ENCODE data around the gene EXOSC7. TPM values are rescaled to one million over a fixed set of nuclear protein-coding genes. Genes with fewer than 3 reads are reported as not detected.

The EXOSC7 gene
- total RNA-seq, 5 donors from 2014 or later (not counting 1 experiment from before 2014, with no cell fraction given) = 27.7 to 44.3 (median 42.0) TPM

DNA sequence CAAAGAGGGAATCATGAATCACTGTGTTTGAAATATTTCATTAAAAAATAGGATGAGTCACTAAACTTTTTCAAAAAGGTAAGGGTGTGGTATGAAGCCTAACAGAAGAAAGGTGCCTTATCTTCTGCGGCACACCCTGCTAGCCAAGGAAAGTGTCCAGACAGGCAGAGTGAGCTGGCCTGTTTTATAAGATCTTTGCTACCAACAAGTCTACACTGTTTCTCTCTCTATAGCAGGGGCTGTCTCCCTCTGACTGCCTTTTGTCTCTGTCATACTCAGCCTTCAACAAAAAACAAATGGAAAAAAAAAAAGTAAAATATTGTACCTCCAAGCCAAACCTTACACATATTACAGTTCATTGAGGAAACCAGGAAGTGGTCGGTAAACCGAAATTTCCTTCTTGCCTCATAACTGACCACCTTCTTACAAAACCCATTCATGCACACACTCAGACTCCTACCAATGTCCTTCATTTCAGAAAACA lies 9.2 kb upstream of the EXOSC7 start:
- no peaks in the 10 kb centered on the region for H3K27me3 Mint-ChIP-seq
- DNase-seq = no peak
- H3K27ac Mint-ChIP-seq = peak overlapping the region in 1 of 2 donors; percentile 3
- peaks cover 89 to 93% (median 92%) of the 10 kb centered on the region in 3 donors for H3K4me1 Mint-ChIP-seq
- CTCF ChIA-PET = no interaction called here
- no peak overlapping the region for H3K4me3 ChIP-seq (ENCODE audit: control insufficient read depth in 1 of 2, extremely low read depth in 1 of 2, low read length in 1 of 2)
- H3K36me3 ChIP-seq (ENCODE audit: control insufficient read depth in 2 of 2, extremely low read depth in 1 of 2, insufficient read depth in 1 of 2, low read length in 1 of 2) = peaks cover 0 to 2% of the 10 kb centered on the region in 2 donors
- H3K4me1 ChIP-seq (ENCODE audit: control insufficient read depth in 1 of 2, extremely low read depth in 1 of 2, insufficient read depth in 2 of 2, low read length in 2 of 2) = peaks cover 31 to 56% of the 10 kb centered on the region in 2 experiments
- no peaks in the 10 kb centered on the region for H3K27me3 ChIP-seq (replicated peaks in 1 of 2; ENCODE audit: control insufficient read depth in 2 of 2, extremely low read depth in 1 of 2, insufficient read depth in 2 of 2, low read length in 1 of 2)
- H3K9me3 Mint-ChIP-seq = no peaks in the 10 kb centered on the region
- H3K27ac ChIP-seq (ENCODE audit: low read length) = no peak overlapping the region
- no peak overlapping the region for H3K4me3 Mint-ChIP-seq
- ATAC-seq (replicated peaks in 1 of 4) = peak in 1 of 4 experiments; percentile 36
- 8% methylated on average over 2 of the region's 3 CpGs for WGBS (ENCODE audit: insufficient coverage)
- POLR2A ChIA-PET = interaction anchor here in 1 of 2 donors (0.5 kb wide), 1 partner anchor 1501 kb away, joined by 4 read pairs; no protein-coding TSS in a partner anchor
- H3K36me3 Mint-ChIP-seq = peaks cover 15% of the 10 kb centered on the region
- H3K9me3 ChIP-seq = no peaks in the 10 kb centered on the region

DNA sequence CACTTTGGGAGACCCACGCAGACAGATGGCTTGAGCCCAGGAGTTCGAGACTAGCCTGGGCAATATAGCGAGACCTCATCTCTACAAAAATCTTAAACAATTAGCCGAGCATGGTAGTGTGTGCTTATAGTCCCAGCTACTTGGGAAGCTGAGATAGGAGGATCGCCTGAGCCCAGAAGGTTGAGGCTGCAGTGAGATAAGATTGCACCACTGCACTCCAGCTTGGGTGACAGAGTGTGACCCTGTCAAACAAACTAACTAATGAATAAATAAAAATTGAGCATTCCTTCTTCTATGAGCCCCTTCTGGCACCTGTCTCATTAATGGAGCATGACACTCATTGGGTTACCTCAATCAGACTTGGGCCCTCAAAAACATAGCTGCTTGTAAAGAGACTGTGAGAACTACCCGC lies 7.6 kb upstream of the EXOSC7 start:
- Histone ChIP-seq H3K36me3 (ENCODE audit: control insufficient read depth in 2 of 2, extremely low read depth in 1 of 2, insufficient read depth in 1 of 2, low read length in 1 of 2) (peaks cover 0 to 2% of the 10 kb centered on the region in 2 donors), H3K27ac (ENCODE audit: low read length) (no peak overlapping the region), H3K27me3 (replicated peaks in 1 of 2; ENCODE audit: control insufficient read depth in 2 of 2, extremely low read depth in 1 of 2, insufficient read depth in 2 of 2, low read length in 1 of 2) (no peaks in the 10 kb centered on the region), H3K4me1 (ENCODE audit: control insufficient read depth in 1 of 2, extremely low read depth in 1 of 2, insufficient read depth in 2 of 2, low read length in 2 of 2) (peaks cover 31 to 60% of the 10 kb centered on the region in 2 experiments), H3K9me3 (no peaks in the 10 kb centered on the region), H3K4me3 (ENCODE audit: control insufficient read depth in 1 of 2, extremely low read depth in 1 of 2, low read length in 1 of 2) (no peak overlapping the region)
- POLR2A ChIA-PET = interaction anchor here in 1 of 2 donors (0.5 kb wide), 1 partner anchor 209 kb away, joined by 8 read pairs; no protein-coding TSS in a partner anchor
- WGBS (ENCODE audit: insufficient coverage) = no CpG with 5 or more reads among the region's 6 CpGs
- peak overlapping the region in 1 of 3 donors; percentile 53 for H3K4me3 Mint-ChIP-seq
- H3K9me3 Mint-ChIP-seq = no peaks in the 10 kb centered on the region
- no peak for DNase-seq
- peak overlapping the region in 1 of 2 donors; percentile 82 for H3K27ac Mint-ChIP-seq
- ATAC-seq (replicated peaks in 1 of 4) = no peak
- CTCF ChIA-PET = no interaction called here
- H3K4me1 Mint-ChIP-seq = peaks cover 80 to 86% (median 82%) of the 10 kb centered on the region in 3 donors
- H3K27me3 Mint-ChIP-seq = no peaks in the 10 kb centered on the region
- H3K36me3 Mint-ChIP-seq = peaks cover 15% of the 10 kb centered on the region

- H3K27me3 ChIP-seq (replicated peaks in 1 of 2; ENCODE audit: control insufficient read depth in 2 of 2, extremely low read depth in 1 of 2, insufficient read depth in 2 of 2, low read length in 1 of 2) = no peaks in the 10 kb centered on the region
- ATAC-seq (replicated peaks in 1 of 4) (peak; percentile 58 to 78 (median 74)), DNase-seq (peak in 2 of 35 experiments; percentile 8 to 30)
- Mint-ChIP-seq H3K27me3 (no peaks in the 10 kb centered on the region), H3K4me3 (peak overlapping the region in 1 of 3 donors; percentile 53), H3K36me3 (peaks cover 12% of the 10 kb centered on the region), H3K27ac (peak overlapping the region; percentile 51 to 82), H3K9me3 (no peaks in the 10 kb centered on the region), H3K4me1 (peaks cover 79 to 84% (median 80%) of the 10 kb centered on the region in 3 donors)
- peak overlapping the region; percentile 61 for H3K27ac ChIP-seq (ENCODE audit: low read length)
- no peaks in the 10 kb centered on the region for H3K9me3 ChIP-seq
- peak overlapping the region in 1 of 2 donors; percentile 49 for H3K4me3 ChIP-seq (ENCODE audit: control insufficient read depth in 1 of 2, extremely low read depth in 1 of 2, low read length in 1 of 2)
- 85% methylated on average over 3 of the region's 5 CpGs for WGBS (ENCODE audit: insufficient coverage)
- POLR2A ChIA-PET = interaction anchor here in 1 of 2 donors (0.5 kb wide), 1 partner anchor 209 kb away, joined by 8 read pairs; no protein-coding TSS in a partner anchor
- CTCF ChIA-PET = no interaction called here
- H3K36me3 ChIP-seq (ENCODE audit: control insufficient read depth in 2 of 2, extremely low read depth in 1 of 2, insufficient read depth in 1 of 2, low read length in 1 of 2) = peaks cover 0 to 2% of the 10 kb centered on the region in 2 donors
- peaks cover 31 to 62% of the 10 kb centered on the region in 2 experiments for H3K4me1 ChIP-seq (ENCODE audit: control insufficient read depth in 1 of 2, extremely low read depth in 1 of 2, insufficient read depth in 2 of 2, low read length in 2 of 2)
Observed at GRCh38 chr3:44969154-44969827, 6.8 kb upstream of the EXOSC7 start.

DNA sequence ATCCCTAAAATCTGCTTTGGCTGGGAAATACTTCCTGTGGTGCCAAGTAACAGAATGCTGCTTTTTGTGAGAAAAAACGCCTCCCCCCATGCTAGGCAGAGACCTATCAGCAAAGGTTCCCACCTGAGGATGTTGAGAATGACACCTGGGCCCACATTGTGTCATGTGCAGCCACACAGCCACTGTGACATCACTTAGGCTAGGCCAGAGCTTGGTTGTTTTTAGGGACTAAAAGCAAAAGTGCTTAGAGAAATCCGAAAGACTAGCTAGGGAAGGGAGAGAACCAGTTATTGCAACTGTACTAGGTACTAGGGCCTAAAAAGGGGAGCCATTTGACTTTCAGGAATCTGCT lies 6.2 kb upstream of the EXOSC7 start:
- Histone ChIP-seq H3K9me3 (no peaks in the 10 kb centered on the region), H3K4me3 (ENCODE audit: control insufficient read depth in 1 of 2, extremely low read depth in 1 of 2, low read length in 1 of 2) (peak overlapping the region in 1 of 2 donors; percentile 49), H3K27ac (ENCODE audit: low read length) (peak overlapping the region; percentile 61), H3K4me1 (ENCODE audit: control insufficient read depth in 1 of 2, extremely low read depth in 1 of 2, insufficient read depth in 2 of 2, low read length in 2 of 2) (peaks cover 36 to 67% of the 10 kb centered on the region in 2 experiments), H3K36me3 (ENCODE audit: control insufficient read depth in 2 of 2, extremely low read depth in 1 of 2, insufficient read depth in 1 of 2, low read length in 1 of 2) (peaks cover 0 to 2% of the 10 kb centered on the region in 2 donors), H3K27me3 (replicated peaks in 1 of 2; ENCODE audit: control insufficient read depth in 2 of 2, extremely low read depth in 1 of 2, insufficient read depth in 2 of 2, low read length in 1 of 2) (no peaks in the 10 kb centered on the region)
- ATAC-seq (replicated peaks in 1 of 4) (peak in 3 of 4 experiments; percentile 16 to 38 (median 24)), DNase-seq (peak in 3 of 35 experiments; percentile 3 to 26 (median 18))
- CTCF ChIA-PET = interaction anchor here in 1 of 2 donors (0.7 kb wide), 1 partner anchor 24 kb away, joined by 4 read pairs; no protein-coding TSS in a partner anchor
- POLR2A ChIA-PET = no interaction called here
- peaks cover 79 to 84% (median 80%) of the 10 kb centered on the region in 3 donors for H3K4me1 Mint-ChIP-seq
- H3K27ac Mint-ChIP-seq = peak overlapping the region; percentile 51 to 82
- WGBS (ENCODE audit: insufficient coverage) = 75% methylated on average over 1 of the region's 2 CpGs
- H3K4me3 Mint-ChIP-seq = peak overlapping the region in 1 of 3 donors; percentile 53
- peaks cover 7% of the 10 kb centered on the region for H3K36me3 Mint-ChIP-seq
- no peaks in the 10 kb centered on the region for H3K27me3 Mint-ChIP-seq
- no peaks in the 10 kb centered on the region for H3K9me3 Mint-ChIP-seq

DNA sequence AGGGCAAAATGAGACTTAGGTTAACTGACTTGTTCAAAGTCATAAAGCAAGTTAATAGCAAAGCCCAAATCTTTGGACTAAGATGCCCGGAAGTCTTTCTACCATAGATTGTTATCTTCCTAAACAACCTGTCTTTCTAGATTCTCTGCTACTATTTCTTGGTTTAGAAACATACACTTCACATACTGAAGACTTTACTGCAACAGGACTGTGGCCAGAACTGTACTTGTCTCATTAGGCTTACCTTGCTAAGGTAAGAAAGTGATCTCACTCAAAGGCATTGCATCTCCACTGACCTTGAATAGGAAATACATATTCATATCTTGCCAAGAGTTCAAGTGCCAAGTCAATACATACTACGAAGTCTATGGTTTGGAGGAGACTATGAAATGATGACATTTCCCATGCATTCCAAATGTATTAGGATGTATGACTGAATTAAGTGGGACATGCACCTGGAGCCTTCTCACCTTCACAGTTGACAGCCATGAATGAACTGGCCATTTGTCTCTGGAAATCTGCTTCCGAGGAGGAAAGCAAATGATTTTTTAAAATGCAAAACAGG lies 5.0 kb upstream of the EXOSC7 start:
- peaks cover 41 to 67% of the 10 kb centered on the region in 2 experiments for H3K4me1 ChIP-seq (ENCODE audit: control insufficient read depth in 1 of 2, extremely low read depth in 1 of 2, insufficient read depth in 2 of 2, low read length in 2 of 2)
- ATAC-seq (replicated peaks in 1 of 4) = no peak
- CTCF ChIA-PET = no interaction called here

DNA sequence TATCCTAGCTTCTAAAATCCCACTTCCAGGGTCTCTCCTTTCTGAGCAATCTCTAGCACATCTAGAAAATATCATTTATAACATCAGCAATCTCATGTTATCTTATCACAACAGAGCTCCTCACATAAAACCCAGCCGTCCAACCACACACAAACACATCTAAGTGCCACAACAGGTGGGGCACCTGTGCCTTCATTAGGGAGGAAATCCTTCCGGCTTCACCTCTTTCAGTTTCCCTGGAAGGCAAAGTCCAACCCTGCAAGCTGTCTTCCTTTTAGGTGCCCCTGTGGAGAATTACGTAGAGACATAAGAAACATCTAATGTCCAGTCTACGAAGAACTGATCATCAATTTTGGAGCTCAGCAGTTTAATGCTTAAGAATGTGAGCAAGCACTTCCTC lies 1.6 kb upstream of the EXOSC7 start:
- H3K4me1 Mint-ChIP-seq = peaks cover 69 to 77% (median 76%) of the 10 kb centered on the region in 3 donors
- H3K4me3 ChIP-seq (ENCODE audit: control insufficient read depth in 1 of 2, extremely low read depth in 1 of 2, low read length in 1 of 2) = peak overlapping the region in 1 of 2 donors; percentile 95
- no peak overlapping the region for H3K27ac ChIP-seq (ENCODE audit: low read length)

More for the DNA sequence above, 5.0 kb upstream of the EXOSC7 start:
- DNase-seq = no peak
- H3K27me3 Mint-ChIP-seq = no peaks in the 10 kb centered on the region
- H3K36me3 ChIP-seq (ENCODE audit: control insufficient read depth in 2 of 2, extremely low read depth in 1 of 2, insufficient read depth in 1 of 2, low read length in 1 of 2) = peaks cover 0 to 2% of the 10 kb centered on the region in 2 donors
- POLR2A ChIA-PET = no interaction called here
- no peaks in the 10 kb centered on the region for H3K27me3 ChIP-seq (replicated peaks in 1 of 2; ENCODE audit: control insufficient read depth in 2 of 2, extremely low read depth in 1 of 2, insufficient read depth in 2 of 2, low read length in 1 of 2)
- H3K4me3 Mint-ChIP-seq = no peak overlapping the region
- 100% methylated on average over 1 of the region's 3 CpGs for WGBS (ENCODE audit: insufficient coverage)
- H3K27ac Mint-ChIP-seq = peak overlapping the region; percentile 4 to 82
- H3K9me3 ChIP-seq = no peaks in the 10 kb centered on the region
- no peak overlapping the region for H3K4me3 ChIP-seq (ENCODE audit: control insufficient read depth in 1 of 2, extremely low read depth in 1 of 2, low read length in 1 of 2)
- H3K4me1 Mint-ChIP-seq = peaks cover 75 to 80% (median 78%) of the 10 kb centered on the region in 3 donors
- no peak overlapping the region for H3K27ac ChIP-seq (ENCODE audit: low read length)
- no peaks in the 10 kb centered on the region for H3K36me3 Mint-ChIP-seq
- H3K9me3 Mint-ChIP-seq = no peaks in the 10 kb centered on the region

More for the DNA sequence above, 1.6 kb upstream of the EXOSC7 start:
- Mint-ChIP-seq H3K36me3 (peaks cover 2% of the 10 kb centered on the region), H3K27me3 (no peaks in the 10 kb centered on the region), H3K27ac (no peak overlapping the region), H3K4me3 (peak overlapping the region; percentile 94 to 99 (median 94)), H3K9me3 (no peaks in the 10 kb centered on the region)
- no peak for ATAC-seq (replicated peaks in 1 of 4)
- 94% methylated on average over 3 of the region's 4 CpGs for WGBS (ENCODE audit: insufficient coverage)
- ChIA-PET CTCF (interaction anchor here in 1 of 2 donors (0.7 to 1.0 kb wide), 2 partner anchors 19 to 1446 kb away, joined by 3 read pairs; no protein-coding TSS in a partner anchor), POLR2A (interaction anchor here in 1 of 2 donors (0.6 to 0.7 kb wide), 3 partner anchors 10 to 1234 kb away, joined by 3 to 4 read pairs (median 4); no protein-coding TSS in a partner anchor)
- peaks cover 42 to 44% of the 10 kb centered on the region in 2 experiments for H3K4me1 ChIP-seq (ENCODE audit: control insufficient read depth in 1 of 2, extremely low read depth in 1 of 2, insufficient read depth in 2 of 2, low read length in 2 of 2)
- no peaks in the 10 kb centered on the region for H3K27me3 ChIP-seq (replicated peaks in 1 of 2; ENCODE audit: control insufficient read depth in 2 of 2, extremely low read depth in 1 of 2, insufficient read depth in 2 of 2, low read length in 1 of 2)
- no peaks in the 10 kb centered on the region for H3K9me3 ChIP-seq
- no peak for DNase-seq
- peaks cover 0 to 2% of the 10 kb centered on the region in 2 donors for H3K36me3 ChIP-seq (ENCODE audit: control insufficient read depth in 2 of 2, extremely low read depth in 1 of 2, insufficient read depth in 1 of 2, low read length in 1 of 2)

All from T-cell (primary cell).